IPS-11a (cell line): ENCODE measurements around the gene ELF4.

Source experiments
- H3K4me3 ChIP-seq: one replicate; pipeline ENCODE4 v1.5.1; 2013; ENCODE audit warnings: low read depth, low read length, control low read depth

Gene ELF4

DNA sequence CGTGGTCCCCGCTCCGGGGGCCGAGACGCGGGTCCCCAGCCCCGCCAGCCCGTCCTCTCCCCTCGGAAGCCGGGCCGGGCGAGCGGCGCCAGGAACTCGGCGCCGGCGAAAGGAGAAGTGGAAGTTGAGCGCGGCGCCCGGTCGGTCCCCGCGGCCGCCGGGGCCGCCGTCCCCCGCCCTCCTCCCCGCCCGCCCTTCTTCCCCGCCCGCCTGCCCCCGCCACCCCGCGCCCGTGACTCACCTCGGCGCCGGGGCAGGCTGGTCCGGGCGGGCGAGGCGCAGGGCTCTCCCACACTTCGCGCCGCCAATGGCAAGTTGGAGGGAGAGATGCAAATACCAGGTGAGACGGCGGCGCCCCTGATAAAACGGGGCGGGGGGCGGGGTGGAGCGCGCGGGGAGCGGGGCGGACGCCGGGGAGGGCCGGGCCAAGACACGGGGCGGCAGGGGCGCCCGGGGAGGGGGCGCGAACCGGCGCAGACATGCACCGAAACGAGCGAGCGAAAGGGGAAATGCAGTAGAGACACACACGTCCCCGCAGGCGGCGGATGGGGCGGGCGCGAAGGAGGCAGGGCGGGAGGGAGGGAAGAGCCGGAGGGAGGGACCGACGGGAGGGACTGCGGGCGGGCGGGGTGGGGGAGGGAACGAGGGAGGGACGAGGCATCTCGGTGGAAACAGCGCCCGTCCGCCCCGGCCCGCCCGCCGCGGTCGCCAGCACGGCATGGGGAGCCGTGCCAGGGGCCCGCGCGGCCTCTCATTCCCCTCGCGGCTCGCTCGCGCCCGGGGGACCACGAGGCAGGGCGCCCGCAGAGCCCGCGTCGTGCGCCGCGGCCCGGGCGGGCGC is at the start of gene ELF4:
TSS of gene ELF4 (minus strand) at position 119 of the 841 bp plus-strand sequence. CDS start 29,167 bp downstream, outside the sequence.
- peak within 1 kb of the TSS; percentile 20 for H3K4me3 ChIP-seq

DNA sequence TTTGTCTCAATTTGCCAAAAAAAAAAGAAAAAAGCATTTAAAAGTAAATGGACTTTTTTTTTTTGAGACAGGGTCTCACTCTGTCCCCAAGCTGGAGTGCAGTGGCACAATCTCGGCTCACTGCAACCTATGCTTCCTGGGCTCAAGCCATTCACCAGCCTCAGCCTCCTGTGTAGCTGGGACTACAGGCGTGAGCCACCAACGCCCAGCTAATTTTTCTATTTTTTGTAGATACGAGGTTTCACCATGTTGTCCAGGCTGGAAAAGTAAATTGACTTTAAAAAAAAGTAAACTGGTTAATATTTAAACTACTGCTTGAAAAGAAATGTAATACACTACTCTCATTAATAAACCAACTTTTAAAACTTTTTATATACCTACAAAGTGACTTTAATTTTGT is 49.5 kb upstream of the ELF4 start:
- H3K4me3 ChIP-seq = no peak overlapping the region

DNA sequence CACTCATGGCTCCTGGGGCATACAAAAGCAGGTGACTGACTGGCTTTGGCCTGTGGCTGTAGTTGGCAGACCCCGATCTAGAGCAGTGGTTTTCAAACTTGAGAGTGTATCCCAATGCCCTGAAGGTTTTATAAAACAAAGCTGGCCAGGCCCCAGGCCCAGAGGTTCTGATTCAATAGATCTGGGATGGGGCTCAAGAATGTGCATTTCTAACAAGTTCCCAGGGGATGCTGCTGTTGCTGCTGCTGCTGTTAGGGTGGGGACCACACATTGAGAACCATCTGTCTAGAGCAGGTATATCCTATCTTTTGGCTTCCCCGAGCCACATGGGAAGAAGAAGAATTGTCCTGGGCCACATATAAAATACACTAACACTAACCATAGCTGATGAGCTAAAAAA is 48.0 kb upstream of the ELF4 start:
- no peak overlapping the region for H3K4me3 ChIP-seq

DNA sequence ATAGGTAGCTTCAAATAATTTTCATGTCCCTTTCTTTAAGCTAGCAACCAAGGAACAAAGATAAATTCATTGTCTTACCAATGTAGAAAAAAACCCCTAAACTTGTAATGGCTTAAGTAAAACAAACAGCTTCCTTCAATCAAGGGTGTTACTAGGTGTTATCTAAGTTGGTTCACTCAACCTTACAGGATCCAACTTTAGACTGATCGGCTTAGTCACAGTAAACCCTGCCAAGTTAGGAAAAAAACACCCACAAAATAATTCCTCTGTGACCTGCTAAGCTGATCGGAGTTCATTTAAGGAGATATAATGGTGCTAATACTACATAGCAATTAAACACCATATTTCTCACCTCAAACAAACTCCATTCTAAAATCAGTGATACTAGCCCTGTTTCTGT is 45.3 kb upstream of the ELF4 start:
- no peak overlapping the region for H3K4me3 ChIP-seq

DNA sequence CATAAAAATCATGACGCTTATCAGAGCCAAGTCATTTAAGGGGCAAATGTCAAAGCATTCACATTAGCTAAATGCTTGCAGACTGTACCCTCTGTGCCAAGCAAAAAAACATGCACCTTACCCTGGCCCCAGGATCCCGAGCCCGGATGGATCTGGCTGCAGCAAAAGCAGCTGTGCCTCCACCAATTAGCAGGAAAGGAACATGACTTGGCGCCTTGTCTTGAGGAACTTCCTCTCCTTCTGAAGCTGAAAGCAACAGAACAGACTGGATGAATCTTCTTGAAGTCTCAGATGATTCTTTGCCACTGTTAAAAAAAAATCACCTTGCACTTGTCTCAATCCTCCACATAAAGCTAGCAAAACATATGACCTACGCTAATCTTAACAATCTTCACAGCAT is 37.3 kb upstream of the ELF4 start:
- no peak overlapping the region for H3K4me3 ChIP-seq

DNA sequence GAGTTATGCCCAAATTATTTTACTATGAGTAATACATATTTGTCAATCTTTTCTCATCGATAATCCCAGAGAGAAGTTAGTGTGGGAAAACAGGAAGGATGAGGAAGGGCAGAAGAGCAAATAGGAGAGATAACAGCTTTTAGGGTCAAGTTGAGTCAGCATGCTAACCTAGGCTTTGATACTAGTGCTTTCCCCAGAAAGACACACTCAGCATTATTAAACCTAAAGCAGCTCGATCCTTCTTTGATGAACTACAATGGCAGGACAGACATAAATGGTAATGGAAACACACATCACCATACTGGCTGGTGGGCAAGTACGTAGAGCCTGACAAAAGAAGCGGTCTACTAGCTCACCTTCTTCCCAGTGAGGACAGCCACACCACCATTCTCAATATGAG is 34.8 kb upstream of the ELF4 start:
- no peak overlapping the region for H3K4me3 ChIP-seq

DNA sequence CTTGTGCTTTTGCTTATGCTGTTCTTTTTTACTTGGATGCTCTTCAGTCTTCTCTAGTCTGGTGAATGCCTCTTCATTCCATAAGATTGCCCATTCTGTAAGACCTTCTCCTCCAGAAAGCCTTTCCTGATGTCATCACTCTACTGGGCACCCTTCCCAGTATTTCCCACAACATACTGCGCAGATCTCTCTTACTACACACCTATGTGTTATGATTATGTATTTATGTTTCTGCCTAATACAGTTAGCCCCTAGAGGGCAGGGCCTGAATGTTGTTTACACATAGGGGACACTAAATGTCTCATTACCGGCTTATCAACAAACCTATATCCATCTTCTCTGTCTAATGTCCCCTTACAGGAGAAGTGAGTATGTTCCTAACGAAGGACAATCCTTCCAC is 34.2 kb upstream of the ELF4 start:
- no peak overlapping the region for H3K4me3 ChIP-seq

DNA sequence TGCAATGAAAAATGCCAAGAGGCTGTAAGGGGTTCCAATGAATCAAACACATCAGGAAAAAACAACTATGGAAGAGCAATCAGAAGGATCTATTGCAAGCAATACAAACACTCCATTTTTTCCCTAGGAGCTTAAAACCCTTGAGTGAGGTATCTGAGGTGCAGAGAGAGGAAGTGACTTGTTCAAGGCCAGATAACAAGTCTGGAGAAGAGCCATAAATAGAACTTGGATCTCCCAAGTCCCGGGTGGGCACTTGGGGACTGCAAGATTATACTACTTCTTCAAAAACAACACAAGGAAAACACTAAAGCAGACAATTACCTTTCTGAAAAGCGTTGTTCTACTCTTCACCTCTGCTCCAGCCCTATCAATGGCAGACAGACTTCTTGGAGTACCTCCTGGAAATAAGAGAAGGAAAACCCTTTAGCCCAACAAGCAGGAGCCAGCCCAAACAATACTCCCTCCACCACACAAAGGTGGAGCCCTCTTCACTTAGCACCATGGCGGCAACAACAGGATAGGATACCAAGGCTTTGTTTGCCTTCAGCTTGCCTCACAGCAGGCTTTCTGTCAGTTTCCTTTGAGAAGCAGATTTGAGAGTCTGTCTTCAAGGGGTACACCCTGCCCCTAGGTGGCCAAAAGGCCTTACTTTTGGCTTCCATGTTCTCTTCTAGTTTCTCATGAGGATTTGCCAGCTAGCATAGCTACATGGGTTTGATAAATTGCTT is 29.3 kb upstream of the ELF4 start:
- H3K4me3 ChIP-seq = no peak overlapping the region

DNA sequence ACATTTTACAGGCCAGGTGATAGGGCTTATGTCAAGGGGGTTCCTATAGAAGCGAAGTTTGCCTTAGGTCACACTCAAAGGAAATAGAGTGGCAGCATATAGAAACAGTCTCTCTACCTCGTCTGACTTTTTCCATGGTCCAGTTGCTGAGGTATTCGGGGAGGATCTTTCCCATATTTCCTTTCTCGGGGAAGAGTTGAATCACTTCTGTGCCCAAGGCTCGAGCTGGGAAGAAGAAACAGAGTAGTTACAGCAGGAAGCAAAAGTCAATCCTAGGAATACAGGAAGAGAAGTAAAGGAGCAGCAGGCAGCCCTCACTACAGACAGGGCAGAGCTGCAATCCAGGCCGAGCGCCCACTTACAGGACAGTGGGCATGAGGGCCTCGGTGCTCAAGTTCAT is 26.7 kb upstream of the ELF4 start:
- H3K4me3 ChIP-seq = no peak overlapping the region

DNA sequence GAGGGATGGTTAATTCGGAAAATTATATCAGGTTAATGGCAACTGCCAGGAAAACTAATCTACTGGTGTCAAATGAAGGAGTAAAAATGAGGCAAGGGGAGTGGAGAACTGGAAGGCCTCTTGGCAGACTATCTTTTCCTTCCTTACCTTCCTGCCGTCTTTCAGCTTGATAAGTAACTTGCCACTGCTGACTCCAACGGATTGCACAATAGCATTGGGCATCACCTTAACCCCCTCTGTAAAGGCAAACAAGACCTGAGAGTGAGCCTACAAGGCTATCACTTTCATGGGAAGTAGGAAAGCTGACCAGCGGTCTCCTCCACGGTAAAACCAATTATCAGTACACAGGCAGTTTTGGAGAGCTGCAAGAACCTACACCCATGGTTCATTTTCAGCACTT is 26.2 kb upstream of the ELF4 start:
- H3K4me3 ChIP-seq = no peak overlapping the region

DNA sequence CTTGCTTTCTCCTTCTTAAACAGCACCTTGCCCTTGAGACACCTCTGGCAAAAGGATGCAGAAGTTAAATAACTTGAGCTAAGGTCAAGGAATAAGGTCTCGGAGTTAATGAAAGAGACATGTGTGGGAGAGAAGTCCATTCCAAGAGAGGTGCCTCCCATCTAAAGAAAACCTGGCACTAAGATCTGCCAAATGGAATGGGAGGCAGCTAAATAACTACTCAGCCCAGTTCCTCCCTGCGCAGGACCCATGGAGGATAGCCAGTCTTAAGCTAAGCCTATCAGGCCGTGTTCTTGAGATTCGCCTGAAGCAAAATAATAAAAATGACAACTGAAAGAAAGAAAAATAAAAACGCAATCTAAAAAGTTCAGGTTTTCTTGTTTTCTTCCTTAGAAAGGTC is 20.7 kb upstream of the ELF4 start:
- no peak overlapping the region for H3K4me3 ChIP-seq

DNA sequence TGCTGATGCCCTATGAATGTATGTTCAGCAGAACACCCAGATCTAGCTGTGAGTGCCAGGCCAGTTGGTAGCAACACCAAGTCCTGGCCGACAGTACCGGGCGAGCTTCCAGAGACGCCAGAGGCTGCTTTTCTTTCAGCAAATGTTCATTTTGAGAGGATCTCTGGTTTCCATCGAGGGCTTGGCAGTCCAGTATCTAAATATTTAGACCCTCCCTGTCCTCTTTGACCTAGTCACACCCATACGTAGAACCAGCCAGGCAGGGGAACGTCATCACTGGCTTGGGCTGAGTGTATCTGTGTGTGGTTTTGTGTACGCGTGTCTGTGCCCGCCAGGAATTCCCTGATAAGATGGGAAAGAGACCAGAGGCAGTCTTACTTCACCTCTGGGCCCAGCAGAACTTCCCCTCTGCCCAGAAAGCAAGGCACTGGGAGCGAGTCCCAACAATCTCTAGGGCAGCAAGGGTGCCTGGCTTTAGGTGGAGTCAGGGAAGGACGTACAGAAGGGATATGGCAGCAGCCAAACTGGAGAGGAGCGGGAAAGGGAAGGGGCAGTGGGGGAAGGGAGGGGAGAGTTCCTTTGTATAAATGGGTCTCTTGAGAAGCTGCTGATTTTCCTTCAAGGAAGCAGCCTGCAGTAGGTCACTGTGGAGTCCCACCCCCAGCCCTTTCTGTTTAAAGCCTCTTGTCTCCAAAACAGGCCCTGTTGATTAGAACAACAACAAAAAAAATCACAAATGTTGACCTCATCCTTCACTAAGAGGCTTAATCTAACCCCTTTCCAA is 15.0 kb upstream of the ELF4 start:
- no peak overlapping the region for H3K4me3 ChIP-seq

DNA sequence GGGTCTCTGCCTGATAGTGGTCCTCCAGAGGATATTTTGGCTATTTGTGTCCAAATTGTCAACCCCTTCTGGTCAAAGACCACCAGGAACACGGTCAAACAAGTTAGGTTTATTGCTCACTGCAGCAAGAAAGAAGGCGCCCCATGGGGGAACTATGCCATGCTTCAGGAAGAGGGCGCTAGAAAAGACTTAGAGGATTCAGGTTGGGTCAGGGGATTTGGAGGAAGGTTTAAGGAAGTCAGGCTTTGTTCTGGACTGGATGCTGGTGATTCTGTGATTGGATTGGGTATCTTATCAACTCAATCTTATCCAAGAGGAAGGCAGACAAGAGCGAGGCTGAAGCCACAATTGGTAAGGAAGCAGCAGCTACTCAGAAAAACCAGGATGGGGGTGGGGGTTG is 14.3 kb upstream of the ELF4 start:
- H3K4me3 ChIP-seq = no peak overlapping the region

DNA sequence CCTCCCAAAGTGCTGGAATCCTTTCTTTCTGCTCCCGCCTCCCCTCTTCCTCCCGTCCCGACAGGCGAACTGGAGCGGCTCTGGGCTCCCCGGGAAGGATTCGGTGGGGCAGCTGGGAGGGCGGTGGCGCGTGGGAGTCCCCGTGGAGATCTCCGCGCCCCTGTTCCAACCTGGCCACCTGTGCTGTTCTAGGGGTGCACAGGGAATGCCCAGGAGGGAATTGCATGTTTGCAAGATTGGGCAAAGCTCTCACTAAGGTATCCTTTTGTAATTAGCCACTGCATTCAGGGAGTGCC is 11.2 kb upstream of the ELF4 start:
- H3K4me3 ChIP-seq = no peak overlapping the region

DNA sequence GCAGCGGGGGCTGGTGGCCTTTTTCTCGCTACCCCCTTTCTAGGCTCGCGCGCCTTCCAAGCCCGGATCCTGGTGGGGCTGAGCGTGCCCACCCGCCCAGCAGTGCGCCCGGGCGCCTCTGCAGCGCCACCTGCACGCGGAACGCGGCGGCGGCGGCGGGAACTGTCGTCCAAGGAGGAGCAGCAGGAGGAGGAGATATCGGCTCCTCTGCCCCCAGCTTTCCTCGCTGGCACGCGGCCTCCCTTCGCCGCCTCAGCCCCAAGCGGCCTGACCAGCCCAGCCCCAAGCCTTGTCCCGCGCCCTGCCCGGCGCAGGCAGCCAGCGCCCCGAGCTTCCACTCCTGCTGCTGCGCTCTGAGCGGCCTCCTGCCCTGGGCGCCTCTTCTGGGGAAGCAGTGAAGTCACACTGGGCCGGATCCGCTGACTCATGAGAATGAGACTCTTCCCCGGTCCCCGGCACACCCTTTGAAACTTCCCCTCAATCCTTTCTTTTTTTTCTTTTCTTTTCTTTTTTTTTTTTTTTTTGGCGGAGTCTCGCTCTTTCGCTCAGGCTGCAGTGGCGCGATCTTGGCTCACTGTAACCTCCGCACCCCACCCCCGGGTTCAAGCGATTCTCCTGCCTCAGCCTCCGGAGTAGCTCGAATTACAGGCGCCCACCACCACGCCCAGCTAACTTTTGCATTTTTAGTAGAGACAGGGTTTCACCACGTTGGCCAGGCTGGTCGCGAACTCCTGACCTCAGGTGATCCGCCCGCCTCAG is 10.6 kb upstream of the ELF4 start:
- peak overlapping the region; percentile 24 for H3K4me3 ChIP-seq

DNA sequence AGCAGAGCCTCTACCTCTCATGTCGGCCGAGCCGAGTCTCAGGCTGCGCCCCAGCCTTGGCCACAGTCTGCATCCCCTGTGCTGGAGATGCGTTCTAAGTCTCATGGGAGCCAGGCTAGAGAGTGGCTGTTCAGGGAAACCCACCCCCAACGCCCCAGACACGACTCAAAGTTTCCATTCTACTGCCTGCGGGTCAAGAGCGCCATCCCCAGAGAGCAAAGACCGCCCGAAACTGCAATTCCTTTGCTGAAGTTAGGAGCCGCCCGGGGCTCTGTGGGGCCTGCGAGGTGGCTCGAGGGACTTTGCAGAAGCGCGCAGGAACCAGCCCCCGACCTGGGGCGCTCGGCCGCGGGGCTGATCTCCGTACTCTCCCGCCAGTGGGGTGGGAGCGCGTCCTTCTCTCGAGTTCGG is 10.0 kb upstream of the ELF4 start:
- peak overlapping the region; percentile 24 for H3K4me3 ChIP-seq

DNA sequence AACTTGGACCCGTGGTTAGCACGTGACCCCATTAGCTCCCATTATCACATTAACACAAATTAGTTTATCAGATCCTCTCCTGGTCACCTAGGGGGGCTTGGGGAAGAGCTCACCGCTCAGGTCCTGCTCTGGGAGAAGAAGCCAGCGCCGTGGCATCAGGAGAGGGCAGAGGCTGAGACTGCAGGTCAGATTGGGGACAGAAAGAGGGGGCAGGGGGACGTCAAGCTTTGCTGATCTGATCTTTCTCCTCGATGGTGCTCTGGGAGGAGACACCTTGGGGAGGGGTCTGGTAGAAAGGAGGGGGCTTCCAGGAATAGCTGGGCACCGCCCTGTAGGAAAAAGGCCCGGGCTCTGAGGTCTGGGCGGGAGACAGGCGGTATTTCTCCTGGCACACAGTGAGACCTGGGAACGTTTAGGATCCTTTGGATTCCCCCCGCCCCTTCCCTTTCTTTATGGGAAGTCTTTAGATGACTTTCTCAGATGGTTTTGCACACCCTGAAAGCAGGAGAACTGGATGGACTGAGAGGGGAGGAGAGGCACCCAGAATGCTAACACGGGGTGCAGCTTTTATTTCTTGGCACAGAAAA is 9.1 kb upstream of the ELF4 start:
- no peak overlapping the region for H3K4me3 ChIP-seq

DNA sequence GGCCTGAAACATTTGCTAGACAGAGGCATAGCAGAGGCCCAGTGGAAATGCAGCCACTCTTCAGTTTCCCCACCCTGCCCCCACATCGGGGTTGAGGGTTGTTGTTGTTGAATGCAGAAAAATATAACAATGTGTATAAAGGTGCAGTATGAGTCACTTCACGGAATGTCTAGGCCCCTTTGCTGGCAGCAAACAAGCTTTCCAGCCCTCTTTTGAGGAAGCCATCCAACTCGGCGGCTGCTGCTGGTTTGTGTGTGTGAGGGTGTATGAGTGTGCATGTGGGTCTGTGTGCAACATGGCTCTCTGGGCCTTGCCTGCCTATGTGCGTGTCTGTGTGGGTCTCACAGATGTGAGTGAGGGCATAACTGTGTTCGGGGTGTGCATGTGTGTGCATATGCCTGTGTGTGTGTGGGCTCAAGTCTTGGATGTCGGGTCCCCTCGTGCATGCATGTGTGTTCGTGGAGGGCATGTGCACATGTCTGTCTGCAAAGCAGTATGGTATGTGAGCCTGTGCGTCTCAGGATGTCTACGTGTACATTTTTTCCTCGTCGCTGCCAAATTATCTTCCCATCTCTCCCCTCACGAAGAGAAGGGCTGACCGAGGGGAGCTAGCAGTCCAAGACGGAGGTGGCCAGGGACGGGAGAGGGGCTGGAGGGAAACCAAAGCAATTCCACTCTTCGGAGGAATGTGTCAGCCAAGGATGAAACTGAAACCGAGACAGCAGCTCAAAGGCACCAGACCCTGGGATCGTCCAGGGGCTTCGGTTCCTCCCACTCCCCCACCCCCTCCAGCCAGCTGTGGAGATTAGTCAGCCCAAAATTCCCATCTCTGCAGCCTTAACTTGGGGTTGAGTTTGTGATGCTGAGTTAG is 8.4 kb upstream of the ELF4 start:
- H3K4me3 ChIP-seq = no peak overlapping the region

DNA sequence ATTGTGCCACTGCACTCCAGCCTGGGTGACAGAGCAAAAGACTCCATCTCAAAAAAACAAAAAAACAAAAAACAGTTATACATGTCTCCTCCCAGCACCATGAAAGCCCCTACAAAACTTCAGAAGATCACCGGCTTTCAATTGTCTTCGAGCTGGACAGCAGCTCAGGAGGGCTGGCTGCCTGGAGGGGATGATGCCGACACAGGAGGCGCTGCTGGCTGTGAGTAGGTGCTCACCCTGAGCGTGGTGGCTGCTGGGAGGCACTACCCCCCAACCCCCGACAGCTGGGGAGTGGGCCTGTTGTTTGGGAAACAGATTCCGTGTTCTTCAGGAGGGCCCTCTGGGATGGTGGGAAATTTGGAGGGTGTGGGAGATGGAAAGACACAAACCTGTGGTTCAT is 6.9 kb upstream of the ELF4 start:
- no peak overlapping the region for H3K4me3 ChIP-seq
